ENCODE data around the gene DDIT4.
"Not testable (repeated sequence)": the region's sequence is repeated elsewhere in the genome, so short reads cannot be mapped to it uniquely, and the experiment has no call there.

Gene DDIT4

GRCh38 chr10:72259491-72260238, 14.1 kb upstream of the DDIT4 start:
- no peaks in the 10 kb centered on the region for H3K27me3 Mint-ChIP-seq
- H3K4me3 Mint-ChIP-seq = peak overlapping the region; percentile 90
- peaks cover 77% of the 10 kb centered on the region for H3K4me1 Mint-ChIP-seq
- H3K27ac Mint-ChIP-seq = peak overlapping the region; percentile 97
- H3K36me3 Mint-ChIP-seq = no peaks in the 10 kb centered on the region
- H3K9me3 Mint-ChIP-seq = no peaks in the 10 kb centered on the region
- ATAC-seq = peak; percentile 38

GRCh38 chr10:72260239-72260975, 13.3 kb upstream of the DDIT4 start:
- Mint-ChIP-seq H3K36me3 (no peaks in the 10 kb centered on the region), H3K4me3 (peak overlapping the region; percentile 90), H3K9me3 (no peaks in the 10 kb centered on the region), H3K27ac (peak overlapping the region; percentile 97), H3K27me3 (no peaks in the 10 kb centered on the region), H3K4me1 (peaks cover 73% of the 10 kb centered on the region)
- ATAC-seq = peak; percentile 82

- Mint-ChIP-seq H3K27me3 (no peaks in the 10 kb centered on the region), H3K36me3 (no peaks in the 10 kb centered on the region), H3K4me1 (peaks cover 69% of the 10 kb centered on the region), H3K4me3 (peak overlapping the region; percentile 90), H3K27ac (peak overlapping the region; percentile 97), H3K9me3 (no peaks in the 10 kb centered on the region)
- ATAC-seq = peak; percentile 83
These were observed 12.5 kb upstream of the DDIT4 start for GRCh38 chr10:72260976-72261783.

- H3K4me1 Mint-ChIP-seq = peaks cover 62% of the 10 kb centered on the region
- H3K27ac Mint-ChIP-seq = peak overlapping the region; percentile 97
- H3K36me3 Mint-ChIP-seq = no peaks in the 10 kb centered on the region
- H3K4me3 Mint-ChIP-seq = no peak overlapping the region
- ATAC-seq = peak; percentile 37
- no peaks in the 10 kb centered on the region for H3K27me3 Mint-ChIP-seq
- H3K9me3 Mint-ChIP-seq = no peaks in the 10 kb centered on the region
These were observed 11.8 kb upstream of the DDIT4 start for GRCh38 chr10:72261784-72262404.

- Mint-ChIP-seq H3K4me1 (peaks cover 51% of the 10 kb centered on the region), H3K4me3 (no peak overlapping the region), H3K9me3 (no peaks in the 10 kb centered on the region), H3K36me3 (no peaks in the 10 kb centered on the region), H3K27ac (peak overlapping the region; percentile 69), H3K27me3 (no peaks in the 10 kb centered on the region)
- ATAC-seq = no peak
These were observed 10.0 kb upstream of the DDIT4 start for GRCh38 chr10:72263613-72264241.

- Mint-ChIP-seq H3K27me3 (no peaks in the 10 kb centered on the region), H3K4me1 (peaks cover 43% of the 10 kb centered on the region), H3K9me3 (no peaks in the 10 kb centered on the region), H3K4me3 (no peak overlapping the region), H3K27ac (peak overlapping the region; percentile 69), H3K36me3 (no peaks in the 10 kb centered on the region)
- no peak for ATAC-seq
These were observed 9.2 kb upstream of the DDIT4 start for GRCh38 chr10:72264536-72264935.

- Mint-ChIP-seq H3K36me3 (no peaks in the 10 kb centered on the region), H3K4me3 (no peak overlapping the region), H3K4me1 (peaks cover 34% of the 10 kb centered on the region), H3K9me3 (no peaks in the 10 kb centered on the region), H3K27ac (no peak overlapping the region), H3K27me3 (no peaks in the 10 kb centered on the region)
- ATAC-seq = no peak
These were observed 8.2 kb upstream of the DDIT4 start for GRCh38 chr10:72265508-72265907.

GRCh38 chr10:72265990-72266865, 7.5 kb upstream of the DDIT4 start:
- no peak overlapping the region for H3K27ac Mint-ChIP-seq
- H3K9me3 Mint-ChIP-seq = no peaks in the 10 kb centered on the region
- no peaks in the 10 kb centered on the region for H3K27me3 Mint-ChIP-seq
- peaks cover 34% of the 10 kb centered on the region for H3K4me1 Mint-ChIP-seq
- H3K4me3 Mint-ChIP-seq = no peak overlapping the region
- H3K36me3 Mint-ChIP-seq = no peaks in the 10 kb centered on the region
- ATAC-seq = no peak

- Mint-ChIP-seq H3K4me3 (no peak overlapping the region), H3K9me3 (no peaks in the 10 kb centered on the region), H3K27me3 (no peaks in the 10 kb centered on the region), H3K27ac (no peak overlapping the region), H3K36me3 (no peaks in the 10 kb centered on the region), H3K4me1 (peaks cover 27% of the 10 kb centered on the region)
- ATAC-seq = no peak
These were observed 6.3 kb upstream of the DDIT4 start for GRCh38 chr10:72267381-72267780.

GRCh38 chr10:72267819-72268399, 5.8 kb upstream of the DDIT4 start:
- ATAC-seq = no peak
- no peaks in the 10 kb centered on the region for H3K27me3 Mint-ChIP-seq
- peaks cover 32% of the 10 kb centered on the region for H3K4me1 Mint-ChIP-seq
- no peaks in the 10 kb centered on the region for H3K9me3 Mint-ChIP-seq
- no peaks in the 10 kb centered on the region for H3K36me3 Mint-ChIP-seq
- no peak overlapping the region for H3K4me3 Mint-ChIP-seq
- no peak overlapping the region for H3K27ac Mint-ChIP-seq

GRCh38 chr10:72268475-72269200, 5.1 kb upstream of the DDIT4 start:
- H3K4me1 Mint-ChIP-seq = peaks cover 35% of the 10 kb centered on the region
- H3K27me3 Mint-ChIP-seq, H3K4me3 Mint-ChIP-seq, H3K36me3 Mint-ChIP-seq, H3K9me3 Mint-ChIP-seq, ATAC-seq, H3K27ac Mint-ChIP-seq: not testable (repeated sequence)

- Mint-ChIP-seq H3K27me3 (no peaks in the 10 kb centered on the region), H3K9me3 (no peaks in the 10 kb centered on the region), H3K27ac (peak overlapping the region; percentile 0), H3K4me1 (peaks cover 36% of the 10 kb centered on the region), H3K36me3 (peaks cover 14% of the 10 kb centered on the region), H3K4me3 (no peak overlapping the region)
- no peak for ATAC-seq
These were observed 3.0 kb upstream of the DDIT4 start for GRCh38 chr10:72270607-72271281.
